Suppressor macrophage (primary cell): ENCODE measurements around the gene RDH13.
A peak's percentile ranks its signal among the peaks of the same experiment; 100 is the strongest.

ENCODE experiments used
- DNase-seq, 4 experiments: peaks; one replicate each; pipeline ENCODE4 v3.0.0-alpha.2; 2020 to 2022

Gene RDH13

DNA sequence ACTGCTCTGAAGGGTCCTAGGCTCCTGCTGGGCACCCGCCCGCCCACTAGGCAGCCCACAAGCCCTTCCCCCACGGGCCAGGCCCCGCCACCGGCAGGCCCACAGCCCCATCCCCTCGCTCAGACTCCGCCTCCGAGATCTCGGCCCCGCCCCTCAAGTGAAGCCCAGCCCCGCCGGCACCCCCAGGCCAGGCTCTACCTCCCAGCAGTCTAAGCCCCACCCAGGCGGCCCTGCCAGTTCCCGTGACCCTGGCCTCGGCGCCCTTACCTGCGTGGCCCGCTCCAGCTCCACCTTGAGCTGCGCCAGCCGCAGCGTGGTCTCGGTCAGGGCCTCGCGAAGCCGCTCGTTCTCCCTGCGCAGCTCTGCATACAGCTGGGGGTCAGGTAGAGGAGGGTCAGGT is 29.0 kb upstream of the RDH13 start:
- peak in 1 of 4 experiments; percentile 1 for DNase-seq

DNA sequence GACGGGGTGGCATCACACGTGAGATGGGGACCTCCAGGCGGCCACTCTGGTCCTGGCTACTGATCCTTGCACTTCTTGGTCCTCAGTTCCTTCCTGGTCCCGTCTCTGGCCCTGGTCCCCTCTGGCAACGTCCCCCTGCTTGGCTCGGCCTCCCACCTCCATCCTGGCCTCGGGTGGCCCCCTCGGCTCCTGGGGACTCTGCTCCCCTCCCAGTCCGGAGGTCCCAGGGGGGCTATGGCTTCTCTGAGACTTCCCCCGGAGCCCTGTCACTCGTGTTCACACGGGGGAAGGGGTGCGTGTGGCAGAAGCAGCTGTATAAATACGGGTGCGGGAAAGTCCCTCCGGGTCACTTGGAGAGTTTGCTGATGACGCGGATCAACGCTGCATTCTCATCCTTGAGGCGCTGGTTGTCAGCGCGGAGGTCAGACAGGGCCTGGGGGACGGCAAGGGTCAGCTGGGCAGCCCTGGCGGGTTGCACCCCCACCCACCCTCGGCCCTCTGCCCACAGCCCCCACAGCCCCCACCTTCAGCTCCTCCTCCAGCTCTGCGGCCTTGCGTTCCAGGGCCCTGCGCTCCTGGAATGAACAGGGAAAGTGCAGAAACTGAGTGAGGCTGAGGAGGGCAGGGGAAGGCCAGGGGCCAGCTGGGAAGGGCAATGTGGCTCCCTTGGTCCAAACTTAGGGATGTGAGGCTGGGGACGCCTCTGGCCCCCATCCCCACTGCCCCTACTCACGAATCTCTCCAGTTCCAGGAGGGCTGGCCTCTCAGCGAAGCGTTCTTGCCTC is 28.4 kb upstream of the RDH13 start:
- DNase-seq: no peak

GRCh38 chr19:55090564-55090963 is 27.6 kb upstream of the RDH13 start:
- no peak for DNase-seq

- no peak for DNase-seq
Measured at GRCh38 chr19:55089342-55089944, 26.5 kb upstream of the RDH13 start.

- peak; percentile 66 to 86 (median 80) for DNase-seq
Measured at GRCh38 chr19:55088543-55089341, 25.8 kb upstream of the RDH13 start.

DNA sequence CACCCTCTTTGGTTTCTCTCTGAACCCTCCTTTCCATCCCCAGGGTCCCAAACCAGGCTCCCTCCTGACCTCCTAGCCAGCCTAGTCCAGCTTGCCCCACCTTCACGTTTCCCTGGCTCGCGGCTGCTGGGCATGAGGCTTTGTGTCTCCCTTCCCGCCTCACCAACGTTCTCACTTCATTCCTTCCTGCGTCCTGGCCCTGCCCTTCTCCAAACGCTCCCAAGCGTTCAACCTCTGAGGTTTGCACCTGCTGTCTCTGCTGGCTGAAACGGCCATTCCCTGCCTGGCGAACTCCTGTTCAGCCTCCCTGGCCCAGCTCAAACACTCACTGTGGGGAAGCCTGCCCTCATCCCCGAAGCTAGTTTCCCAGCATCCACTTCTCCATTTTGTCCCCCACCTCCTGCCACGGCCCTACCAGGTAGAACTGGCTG is 25.1 kb upstream of the RDH13 start:
- no peak for DNase-seq

- peak; percentile 46 to 70 (median 65) for DNase-seq
Measured at GRCh38 chr19:55087542-55087901, 24.6 kb upstream of the RDH13 start.

GRCh38 chr19:55086730-55087541 is 24.0 kb upstream of the RDH13 start:
- DNase-seq: peak; percentile 54 to 83 (median 68)

GRCh38 chr19:55085923-55086715 is 23.2 kb upstream of the RDH13 start:
- DNase-seq: no peak

GRCh38 chr19:55084416-55084815 is 21.5 kb upstream of the RDH13 start:
- DNase-seq: no peak

GRCh38 chr19:55083004-55083850 is 20.3 kb upstream of the RDH13 start:
- DNase-seq: peak in 2 of 4 experiments; percentile 22 to 50

DNA sequence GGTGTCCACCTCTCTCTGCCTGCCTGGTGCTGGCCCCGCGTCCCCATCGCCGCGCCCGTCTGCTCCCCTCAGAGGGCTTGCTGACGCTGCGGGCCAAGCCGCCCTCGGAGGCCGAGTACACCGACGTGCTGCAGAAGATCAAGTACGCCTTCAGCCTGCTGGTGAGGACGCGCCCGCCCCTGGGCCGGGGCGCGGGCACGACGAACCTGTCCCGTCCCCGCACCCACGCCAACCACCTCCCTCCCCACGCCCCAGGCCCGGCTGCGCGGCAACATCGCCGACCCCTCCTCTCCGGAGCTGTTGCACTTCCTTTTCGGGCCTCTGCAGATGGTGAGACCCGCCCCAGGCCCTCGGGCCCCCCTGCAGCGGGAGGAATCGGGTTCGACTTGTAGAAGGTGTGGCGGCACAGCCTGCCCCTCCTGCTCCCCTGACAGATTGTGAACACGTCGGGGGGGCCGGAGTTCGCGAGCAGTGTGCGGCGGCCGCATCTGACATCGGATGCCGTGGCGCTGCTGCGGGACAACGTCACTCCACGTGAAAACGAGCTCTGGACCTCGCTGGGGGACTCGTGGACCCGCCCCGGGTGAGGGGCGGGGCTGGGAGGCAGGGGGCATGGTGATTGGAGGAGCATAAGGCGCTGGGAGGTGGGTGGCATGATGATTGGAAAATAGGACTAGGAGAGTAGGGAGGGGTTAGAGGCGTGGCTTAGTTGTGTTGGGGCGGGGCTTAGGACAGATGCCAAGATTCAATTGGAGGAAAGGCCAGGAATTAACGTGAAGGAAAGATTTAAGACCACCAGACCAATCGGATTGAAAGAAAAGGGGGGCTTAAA is 19.3 kb upstream of the RDH13 start:
- peak; percentile 36 to 61 (median 46) for DNase-seq

DNA sequence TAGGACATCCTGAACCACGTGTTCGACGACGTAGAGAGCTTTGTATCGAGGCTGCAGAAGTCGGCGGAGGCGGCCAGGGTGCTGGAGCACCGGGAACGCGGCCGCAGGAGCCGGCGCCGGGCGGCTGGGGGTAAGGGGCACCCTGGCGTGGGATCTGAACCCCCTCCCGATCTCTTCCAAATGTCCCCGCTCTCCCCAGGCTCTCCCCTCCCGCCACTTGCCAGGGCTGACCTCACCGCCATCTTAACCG is 18.7 kb upstream of the RDH13 start:
- no peak for DNase-seq

DNA sequence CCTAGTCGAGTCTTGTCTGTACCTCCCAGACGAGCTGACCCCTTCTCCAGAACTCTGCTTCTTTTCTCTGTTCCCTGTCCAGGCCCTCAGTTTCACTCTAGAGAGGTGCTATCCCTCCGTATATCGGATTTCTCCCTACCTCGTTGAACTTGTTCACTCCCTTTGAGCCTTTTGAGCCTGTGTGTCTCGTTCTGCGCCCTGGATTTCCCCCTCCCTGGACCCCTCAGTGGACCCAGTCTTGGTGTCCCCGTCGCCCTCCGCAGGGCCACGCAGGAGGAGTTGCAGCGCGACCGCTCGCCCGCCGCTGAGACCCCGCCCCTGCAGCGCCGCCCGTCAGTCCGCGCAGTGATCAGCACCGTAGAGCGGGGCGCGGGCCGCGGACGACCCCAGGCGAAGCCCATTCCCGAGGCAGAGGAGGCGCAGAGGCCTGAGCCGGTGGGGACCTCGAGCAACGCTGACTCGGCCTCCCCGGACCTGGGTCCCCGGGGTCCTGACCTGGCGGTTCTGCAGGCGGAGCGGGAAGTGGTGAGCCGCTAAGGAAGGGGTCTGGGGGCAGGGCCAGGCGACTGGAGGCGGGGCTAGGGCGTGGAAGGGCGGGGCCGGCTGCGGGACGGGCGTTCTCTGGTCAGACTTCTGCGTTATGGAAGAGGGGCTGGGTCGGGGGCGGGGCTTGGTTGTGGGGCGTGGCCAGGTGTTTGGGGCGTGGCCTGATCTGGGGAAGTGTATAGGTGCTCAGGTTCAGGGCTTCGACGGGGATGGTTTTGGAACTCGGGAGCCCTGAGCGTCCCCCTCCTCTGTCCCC is 18.2 kb upstream of the RDH13 start:
- peak; percentile 77 to 90 (median 84) for DNase-seq

DNA sequence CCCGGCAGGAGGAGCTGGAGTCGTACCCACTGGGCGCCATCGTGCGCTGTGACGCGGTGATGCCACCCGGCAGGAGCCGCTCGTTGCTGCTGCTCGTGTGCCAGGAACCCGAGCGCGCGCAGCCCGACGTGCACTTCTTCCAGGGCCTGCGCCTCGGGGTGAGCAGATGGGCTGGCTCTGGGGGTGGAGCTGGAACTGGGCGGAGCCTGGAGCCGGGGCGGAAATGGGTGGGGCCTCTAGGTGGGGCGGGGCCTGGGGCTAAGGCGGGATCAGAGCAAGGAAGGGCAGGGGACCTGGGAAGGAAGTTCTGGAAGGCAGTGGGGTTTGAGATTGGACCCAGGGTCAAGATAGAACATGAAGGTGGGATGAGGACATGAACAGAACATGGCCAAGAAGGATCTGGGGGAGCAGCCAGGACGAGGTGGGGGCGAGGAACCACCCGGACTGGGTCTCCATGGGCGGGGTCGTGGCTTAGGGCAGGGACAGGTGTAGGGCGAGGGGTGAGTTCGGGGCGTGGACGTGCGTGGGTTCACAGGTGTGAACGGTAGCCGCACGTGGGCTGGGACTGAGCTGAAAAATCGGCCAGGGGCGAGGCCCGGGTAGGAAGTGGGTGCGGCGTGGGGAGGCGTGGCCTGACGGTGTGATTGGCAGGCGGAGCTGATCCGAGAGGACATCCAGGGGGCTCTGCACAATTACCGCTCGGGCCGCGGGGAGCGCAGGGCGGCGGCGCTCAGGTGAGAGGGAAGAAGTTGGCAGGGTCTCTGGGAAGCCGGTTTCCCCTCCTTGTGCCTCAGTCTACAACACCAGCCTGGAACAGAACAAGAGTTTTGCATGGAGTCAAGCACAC is 17.4 kb upstream of the RDH13 start:
- DNase-seq: peak; percentile 79 to 89 (median 85)

GRCh38 chr19:55079400-55080038 is 16.6 kb upstream of the RDH13 start:
- no peak for DNase-seq

GRCh38 chr19:55078996-55079395 is 16.0 kb upstream of the RDH13 start:
- no peak for DNase-seq

- no peak for DNase-seq
Measured at GRCh38 chr19:55077106-55077505, 14.2 kb upstream of the RDH13 start.
